ENCODE data around the gene NFAM1.

Gene NFAM1

GRCh38 chr22:42367980-42368378 is 64.2 kb downstream of the NFAM1 start:
- H3K4me3 ChIP-seq (replicated peaks; ENCODE audit: low read depth, low read length), result no peak overlapping the region
- DNase-seq (ENCODE audit: low read depth), result no peak
- no peak for TF ChIP-seq CTCF (IDR thresholded peaks at IDR 0.05; ENCODE audit: low read length, missing control alignments)

DNA sequence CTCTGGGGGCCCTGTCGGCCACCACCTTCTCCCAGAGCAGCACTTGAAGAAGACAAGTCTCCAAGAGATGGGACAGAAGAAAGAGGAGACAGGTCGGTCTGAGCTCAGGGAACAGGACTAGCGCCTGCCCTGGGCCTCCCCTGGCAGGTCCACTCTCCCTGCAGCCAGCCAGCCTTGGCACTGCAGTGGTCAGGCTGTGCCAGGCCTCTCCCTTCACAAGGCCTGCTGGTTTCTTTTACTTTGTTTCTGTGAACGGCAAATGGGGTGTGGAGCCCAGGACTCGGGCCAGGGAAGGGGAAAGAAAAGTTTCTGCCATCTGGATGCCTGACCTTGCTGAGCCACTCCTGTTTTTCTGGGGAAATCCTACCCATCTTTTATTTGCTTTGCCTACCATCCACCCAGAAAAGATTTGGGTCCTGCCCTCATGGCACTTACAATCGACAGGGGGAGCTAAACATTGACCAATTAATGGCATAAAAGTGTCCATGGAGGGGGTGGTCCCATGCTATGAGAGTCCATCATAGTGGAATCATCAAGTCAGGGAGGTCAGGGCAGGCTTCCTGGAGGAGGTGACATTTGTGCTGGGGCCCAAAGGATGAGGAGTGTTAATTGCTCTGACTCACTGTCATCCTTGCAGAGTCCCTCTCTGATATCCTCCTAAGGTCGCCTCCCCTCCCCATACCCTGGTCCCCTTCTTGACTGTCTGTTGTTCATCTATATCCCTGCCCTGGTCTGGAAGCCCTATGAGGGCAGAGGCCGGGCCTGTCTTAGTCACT is 65.2 kb downstream of the NFAM1 start:
- H3K4me3 ChIP-seq (replicated peaks; ENCODE audit: low read depth, low read length), result no peak overlapping the region
- TF ChIP-seq CTCF (IDR thresholded peaks at IDR 0.05; ENCODE audit: low read length, missing control alignments), result no peak
- DNase-seq (ENCODE audit: low read depth), result no peak

- TF ChIP-seq CTCF (IDR thresholded peaks at IDR 0.05; ENCODE audit: low read length, missing control alignments), result no peak
- H3K4me3 ChIP-seq (replicated peaks; ENCODE audit: low read depth, low read length), result no peak overlapping the region
- DNase-seq (ENCODE audit: low read depth), result no peak
Observed at GRCh38 chr22:42365942-42366695, 66.1 kb downstream of the NFAM1 start.

- H3K4me3 ChIP-seq (replicated peaks; ENCODE audit: low read depth, low read length), result no peak overlapping the region
- DNase-seq (ENCODE audit: low read depth), result peak; percentile 15
- no peak for TF ChIP-seq CTCF (IDR thresholded peaks at IDR 0.05; ENCODE audit: low read length, missing control alignments)
Observed at GRCh38 chr22:42365111-42365865, 66.9 kb downstream of the NFAM1 start.

GRCh38 chr22:42364604-42365110 is 67.5 kb downstream of the NFAM1 start:
- peak; percentile 55 for DNase-seq (ENCODE audit: low read depth)
- no peak overlapping the region for H3K4me3 ChIP-seq (replicated peaks; ENCODE audit: low read depth, low read length)
- no peak for TF ChIP-seq CTCF (IDR thresholded peaks at IDR 0.05; ENCODE audit: low read length, missing control alignments)

DNA sequence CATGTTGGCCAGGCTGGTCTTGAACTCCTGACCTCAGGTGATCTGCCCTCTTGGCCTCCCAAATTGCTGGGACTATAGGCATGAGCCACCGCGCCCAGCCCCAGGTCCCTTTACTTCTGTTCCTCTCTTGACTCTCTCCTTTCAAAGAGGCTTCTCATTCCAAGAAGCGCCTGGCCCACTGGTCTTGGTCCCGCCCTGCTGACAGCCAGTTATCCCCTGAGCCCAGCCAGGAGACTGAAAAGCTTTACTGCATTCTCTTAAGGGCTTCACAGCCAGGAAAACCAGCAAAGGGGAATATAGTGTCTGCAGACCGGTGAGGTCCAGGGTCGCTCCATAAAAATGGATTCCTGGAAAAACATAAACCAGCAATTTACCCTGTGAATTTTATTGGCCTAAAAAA is 68.3 kb downstream of the NFAM1 start:
- TF ChIP-seq CTCF (IDR thresholded peaks at IDR 0.05; ENCODE audit: low read length, missing control alignments), result no peak
- DNase-seq (ENCODE audit: low read depth), result no peak
- H3K4me3 ChIP-seq (replicated peaks; ENCODE audit: low read depth, low read length), result no peak overlapping the region
